HG03108 (cell line): ENCODE measurements around the gene PRR33.

Experiments used
- ATAC-seq: cut with Tn5 transposase; IDR thresholded peaks from one replicate; pipeline ENCODE4 v1.9.1; 2021; ENCODE audit warnings: moderate library complexity; ENCODE audit not compliant: unreplicated experiment

PRR33 gene

DNA sequence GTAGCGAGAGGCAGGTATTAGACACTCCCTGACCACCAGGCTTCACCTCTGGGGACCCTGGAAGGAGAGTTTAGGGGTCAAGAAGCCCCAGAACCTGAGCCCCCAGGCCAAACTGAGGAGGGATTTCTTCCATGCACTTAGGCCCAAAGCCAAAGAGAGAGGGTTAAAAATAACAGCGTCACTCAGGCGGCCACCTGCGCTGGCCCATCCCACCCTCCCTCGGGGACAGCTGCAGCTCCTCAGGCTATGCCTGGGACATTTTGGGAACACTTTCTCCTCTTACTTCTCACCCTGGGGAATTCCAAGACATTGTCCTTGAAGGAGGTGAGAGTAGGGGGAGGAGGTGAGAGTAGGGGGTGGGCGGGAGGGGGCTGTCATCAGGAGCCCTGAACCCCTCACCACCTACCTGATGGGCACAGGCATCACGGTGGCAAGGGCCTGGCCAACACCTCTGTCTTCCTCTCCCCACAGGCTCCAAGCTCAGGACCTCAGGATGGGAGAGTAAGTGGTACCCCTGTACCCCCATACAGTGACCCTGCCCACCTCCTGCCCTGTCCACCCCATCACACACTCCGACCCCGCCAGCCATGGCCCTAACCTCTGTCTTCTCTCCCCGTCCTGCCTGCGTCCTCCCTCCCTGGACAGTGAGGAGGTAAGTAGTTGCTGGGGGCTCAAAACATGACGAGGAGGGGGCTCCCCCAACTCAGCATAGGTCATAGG, 52.3 kb downstream of the PRR33 start:
- ATAC-seq = no peak

DNA sequence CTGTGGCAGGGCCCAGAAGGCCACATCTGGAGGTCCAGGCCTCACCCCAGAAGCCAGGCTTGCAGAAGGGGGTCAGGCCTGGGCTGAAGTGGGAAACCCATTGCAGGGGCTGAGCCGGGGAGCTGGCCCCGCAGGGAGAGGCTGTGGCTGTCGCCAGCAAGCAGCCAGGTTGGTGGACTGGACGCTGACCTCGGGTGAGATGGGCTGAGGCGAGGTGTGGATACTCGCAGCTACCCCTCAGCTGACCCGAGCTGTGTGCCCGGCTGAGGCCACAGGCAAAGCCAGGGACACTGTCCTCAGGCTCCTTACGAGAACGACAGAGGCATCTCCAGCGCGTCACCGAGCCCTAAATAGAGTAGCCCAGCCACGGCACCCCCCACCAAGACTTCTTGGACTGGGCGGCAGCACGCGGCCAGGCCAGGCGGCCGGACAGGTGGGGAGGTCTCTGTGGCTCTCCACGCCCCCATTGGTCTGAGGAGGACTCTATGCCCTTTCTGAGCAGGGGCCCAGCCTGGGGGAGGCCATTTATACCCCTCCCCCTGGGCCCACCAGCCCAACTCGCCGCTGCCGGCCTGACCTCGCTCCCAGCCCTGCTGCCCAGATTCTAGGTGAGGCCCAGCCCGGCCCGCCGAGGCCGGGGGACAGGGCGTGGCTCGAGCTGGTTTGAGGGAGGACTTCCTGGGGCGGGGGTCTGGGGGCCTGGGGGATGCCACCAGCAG, 53.1 kb downstream of the PRR33 start, which contains the start of gene TNNI2:
Gene TNNI2 (plus strand): TSS at position 556 of the 719 bp plus-strand sequence. CDS start 716 bp downstream, outside the sequence.
- no peak for ATAC-seq
